ENCODE results near the gene CAMK1D.
A peak's percentile ranks its signal among the peaks of the same experiment; 100 is the strongest.

CAMK1D gene

DNA sequence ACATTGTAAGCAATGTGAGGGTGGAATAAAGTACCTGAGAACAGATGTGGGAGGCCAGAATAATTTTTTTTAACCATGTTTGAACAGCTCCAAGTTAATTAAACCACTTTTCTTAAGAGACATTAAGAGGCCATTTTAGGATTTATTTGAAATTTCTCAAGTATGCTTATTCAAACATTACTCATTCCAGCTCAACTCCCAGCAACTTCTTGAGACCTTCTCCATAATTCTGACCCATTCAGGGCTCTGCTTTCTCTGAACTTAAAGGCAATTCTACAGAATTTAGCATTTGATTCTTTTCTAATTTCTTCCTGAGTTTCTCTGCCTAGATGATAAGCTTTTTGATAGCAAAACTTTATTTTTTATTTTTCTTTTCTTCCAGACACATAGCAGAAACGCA lies 314.5 kb downstream of the CAMK1D start:
- FAIRE-seq (peak; percentile 6), DNase-seq (ENCODE audit: insufficient read length, low spot score) (no peak)
- TF ChIP-seq POLR2A (IDR thresholded peaks at IDR 0.05; ENCODE audit: low read depth, low read length) = no peak

DNA sequence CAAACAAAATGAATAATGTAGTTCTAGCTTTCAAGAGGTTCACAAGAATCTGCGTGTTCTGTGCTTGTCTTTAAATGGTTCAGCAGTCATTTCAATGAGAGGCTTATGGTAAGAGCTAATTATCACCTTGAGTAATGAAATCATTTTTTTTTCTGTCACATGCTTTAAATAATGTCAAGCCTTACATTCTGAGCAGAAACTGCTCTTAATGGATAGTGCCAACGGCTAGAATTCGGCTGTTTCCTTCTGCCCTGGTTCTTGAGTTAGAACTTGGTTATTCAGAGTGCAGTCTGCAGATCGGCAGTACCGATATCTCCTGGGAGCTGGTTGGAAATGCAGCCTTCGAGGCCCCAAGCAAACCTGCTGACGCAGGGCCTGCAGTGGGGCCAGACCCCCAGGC lies 316.2 kb downstream of the CAMK1D start:
- DNase-seq (ENCODE audit: insufficient read length, low spot score) (no peak), FAIRE-seq (no peak)
- TF ChIP-seq POLR2A (IDR thresholded peaks at IDR 0.05; ENCODE audit: low read depth, low read length) = no peak

DNA sequence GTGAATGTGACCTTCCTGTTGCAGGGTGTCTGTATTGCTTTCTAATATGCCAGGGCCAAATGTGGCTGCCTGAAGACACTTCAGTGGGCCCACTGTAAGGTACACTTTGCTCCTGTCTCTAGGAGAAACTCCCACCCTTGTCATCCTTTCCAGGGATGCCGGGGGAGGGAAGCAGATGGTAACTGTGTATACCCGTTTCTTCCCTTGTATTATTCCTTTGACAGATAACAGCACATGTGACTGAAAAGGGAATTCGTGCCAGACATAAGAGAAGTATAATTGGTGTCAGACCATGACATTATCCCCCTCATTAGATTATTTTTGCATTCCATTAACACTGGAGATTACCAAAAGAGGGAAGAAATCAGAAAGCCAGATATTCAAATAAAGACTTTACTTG lies 317.7 kb downstream of the CAMK1D start:
- no peak for TF ChIP-seq POLR2A (IDR thresholded peaks at IDR 0.05; ENCODE audit: low read depth, low read length)

DNA sequence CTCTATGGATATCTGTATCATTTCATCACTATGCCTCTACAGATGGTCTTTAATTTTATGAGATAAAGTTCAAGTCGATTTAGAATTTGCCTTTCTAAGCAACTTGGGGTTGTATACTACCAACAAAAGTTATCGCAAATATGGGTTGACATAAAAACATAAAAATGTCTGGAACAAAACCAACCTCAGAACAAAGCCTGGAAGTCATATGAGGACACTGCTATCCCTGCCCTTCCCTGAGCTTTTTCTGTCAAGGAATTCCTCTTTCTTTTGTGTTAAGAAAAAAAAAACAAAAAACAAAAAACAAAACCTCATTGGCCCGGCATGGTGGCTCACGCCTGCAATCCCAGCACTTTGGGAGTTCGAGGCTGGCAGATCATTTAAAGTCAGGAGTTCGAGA lies 319.3 kb downstream of the CAMK1D start:
- DNase-seq (ENCODE audit: insufficient read length, low spot score) (no peak), FAIRE-seq (no peak)
- TF ChIP-seq POLR2A (IDR thresholded peaks at IDR 0.05; ENCODE audit: low read depth, low read length) = no peak

More for the DNA sequence above, 317.7 kb downstream of the CAMK1D start:
- no peak for FAIRE-seq
- DNase-seq (ENCODE audit: insufficient read length, low spot score) = no peak

DNA sequence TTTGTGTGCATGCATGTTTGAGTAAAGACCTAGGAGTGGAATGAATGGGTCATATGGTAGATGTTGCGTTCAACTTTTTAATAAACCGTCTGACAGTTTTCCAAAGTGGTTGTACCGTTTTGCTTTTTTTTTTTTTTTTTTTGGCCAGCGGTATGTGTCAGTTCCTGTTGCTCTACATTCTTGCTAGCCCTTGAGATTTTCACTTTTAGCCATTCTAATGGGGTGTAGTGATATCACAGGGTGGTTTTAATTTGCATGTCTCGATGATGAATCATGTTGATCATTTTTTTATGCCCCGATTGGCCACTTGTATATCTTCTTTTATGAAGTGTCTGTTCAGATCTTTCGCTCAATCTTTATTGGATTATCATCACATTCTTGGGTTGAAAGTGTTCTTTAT lies 320.7 kb downstream of the CAMK1D start:
- no peak for TF ChIP-seq POLR2A (IDR thresholded peaks at IDR 0.05; ENCODE audit: low read depth, low read length)
- no peak for DNase-seq (ENCODE audit: insufficient read length, low spot score)
- no peak for FAIRE-seq

DNA sequence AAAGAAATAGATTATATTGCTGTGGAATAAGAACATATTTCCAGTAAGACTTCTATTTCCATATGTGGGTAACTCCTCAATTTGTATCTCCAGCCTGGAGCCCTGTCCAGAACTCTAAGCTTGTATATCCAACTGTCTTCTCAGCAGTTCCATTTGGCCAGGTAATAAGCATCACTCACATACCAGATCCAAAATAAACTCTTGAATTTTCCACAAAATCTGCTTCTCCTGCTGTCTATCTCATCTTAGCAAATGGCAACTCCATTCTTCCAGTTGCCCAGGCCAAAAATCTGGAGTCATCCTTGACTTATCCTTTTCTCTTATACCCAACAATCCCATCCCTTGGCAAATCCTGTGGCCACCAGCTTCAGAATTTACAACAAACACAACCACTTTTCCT lies 325.8 kb downstream of the CAMK1D start:
- DNase-seq (ENCODE audit: insufficient read length, low spot score) (no peak), FAIRE-seq (no peak)
- TF ChIP-seq POLR2A (IDR thresholded peaks at IDR 0.05; ENCODE audit: low read depth, low read length) = no peak

DNA sequence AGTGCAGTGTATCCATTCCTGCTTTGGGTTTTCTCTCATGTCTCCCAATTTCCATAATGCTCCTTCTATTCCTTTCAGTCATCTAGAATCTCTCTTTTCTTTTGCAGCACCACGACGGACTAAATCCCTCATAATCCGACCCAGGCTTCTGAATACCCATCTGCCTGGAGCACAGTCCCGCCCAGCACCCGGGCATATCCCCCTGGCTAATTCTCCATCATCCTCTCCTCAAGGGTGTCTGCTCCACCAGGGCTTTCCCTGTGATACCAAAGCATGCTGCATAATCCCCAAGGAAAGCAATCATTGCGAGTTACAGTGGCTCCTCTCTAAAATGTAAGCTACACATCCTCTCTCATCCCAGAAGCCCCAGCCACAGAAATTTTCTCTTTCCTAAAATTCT lies 330.3 kb downstream of the CAMK1D start:
- DNase-seq (ENCODE audit: insufficient read length, low spot score) (no peak), FAIRE-seq (no peak)
- TF ChIP-seq POLR2A (IDR thresholded peaks at IDR 0.05; ENCODE audit: low read depth, low read length) = no peak

DNA sequence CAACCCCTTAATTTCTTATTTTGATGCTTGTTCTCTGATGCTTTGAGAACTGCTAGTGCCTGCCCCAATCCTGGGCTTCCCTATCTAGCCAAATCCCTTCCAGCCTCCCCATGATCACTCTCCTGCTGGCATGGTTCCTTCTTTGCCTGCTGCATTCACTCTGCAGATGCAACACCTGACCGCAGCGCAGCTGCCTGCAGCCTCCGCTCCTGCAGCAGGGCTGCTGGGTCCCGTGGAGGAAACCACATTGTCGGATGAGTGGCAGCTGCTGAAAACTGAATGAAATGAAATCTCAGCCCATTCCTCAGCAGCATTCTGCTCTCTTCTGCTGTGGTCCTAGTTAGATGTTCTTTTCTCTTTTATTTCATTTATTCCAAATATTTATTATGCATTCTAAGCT lies 331.9 kb downstream of the CAMK1D start:
- no peak for DNase-seq (ENCODE audit: insufficient read length, low spot score)
- TF ChIP-seq POLR2A (IDR thresholded peaks at IDR 0.05; ENCODE audit: low read depth, low read length) = no peak
- FAIRE-seq = no peak

DNA sequence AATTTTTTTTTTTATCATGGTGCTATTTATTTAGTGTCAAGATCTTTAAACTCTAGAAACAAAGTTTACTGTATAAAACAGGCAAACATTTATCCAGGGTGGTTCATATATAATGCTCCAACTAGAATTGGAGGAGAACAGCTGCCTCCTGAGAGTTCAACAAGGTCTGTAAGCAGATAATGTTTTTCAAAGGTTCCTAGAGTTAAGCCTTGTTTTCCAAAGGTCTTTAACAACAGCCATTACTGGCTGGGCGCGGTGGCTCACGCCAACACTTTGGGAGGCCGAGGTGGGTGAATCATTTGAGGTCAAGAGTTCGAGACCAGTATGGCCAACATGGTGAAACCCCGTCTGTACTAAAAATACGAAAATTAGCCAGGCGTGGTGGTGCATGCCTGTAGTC lies 335.4 kb downstream of the CAMK1D start:
- FAIRE-seq = no peak

DNA sequence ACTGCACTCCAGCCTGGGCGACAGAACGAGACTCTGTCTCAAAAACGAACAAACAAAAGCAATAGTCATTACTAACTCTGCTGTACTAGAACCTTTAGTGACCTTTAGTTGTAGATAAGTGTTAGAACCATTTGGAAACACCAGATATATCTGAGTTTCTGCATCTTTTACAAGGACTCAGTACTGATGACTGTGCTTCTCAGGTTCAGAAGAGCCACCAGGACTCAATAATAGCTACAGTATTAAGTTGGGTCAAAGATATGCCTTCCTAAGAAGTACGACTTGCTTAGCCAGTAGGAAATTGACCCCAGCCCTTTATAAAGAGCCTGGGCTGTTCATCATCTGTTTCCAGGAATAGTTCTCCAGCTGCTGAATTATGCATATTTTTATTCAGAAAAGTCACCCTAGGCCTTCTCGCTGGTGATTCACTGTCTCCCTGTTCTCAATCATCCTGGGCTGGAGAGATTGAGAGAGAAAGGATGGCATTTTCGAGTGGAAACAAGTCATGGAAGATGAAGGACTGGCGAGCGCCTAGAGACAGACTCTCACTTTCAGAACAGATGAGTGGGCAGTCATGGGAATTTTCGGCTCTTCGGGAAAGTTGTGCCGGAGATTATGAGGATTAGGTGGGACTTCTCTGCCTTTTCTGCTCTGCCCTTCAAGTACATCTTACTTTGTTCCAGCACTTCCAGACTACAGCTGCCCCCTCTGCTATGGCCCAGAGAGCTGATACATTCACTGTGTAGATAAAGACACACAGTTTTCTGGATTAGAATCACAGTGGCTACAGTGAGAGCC lies 336.1 kb downstream of the CAMK1D start:
- TF ChIP-seq POLR2A (IDR thresholded peaks at IDR 0.05; ENCODE audit: low read depth, low read length) = no peak
- DNase-seq (ENCODE audit: insufficient read length, low spot score) = no peak
- no peak for FAIRE-seq

More for the DNA sequence above, 335.4 kb downstream of the CAMK1D start:
- TF ChIP-seq POLR2A (IDR thresholded peaks at IDR 0.05; ENCODE audit: low read depth, low read length) = no peak
- no peak for DNase-seq (ENCODE audit: insufficient read length, low spot score)

DNA sequence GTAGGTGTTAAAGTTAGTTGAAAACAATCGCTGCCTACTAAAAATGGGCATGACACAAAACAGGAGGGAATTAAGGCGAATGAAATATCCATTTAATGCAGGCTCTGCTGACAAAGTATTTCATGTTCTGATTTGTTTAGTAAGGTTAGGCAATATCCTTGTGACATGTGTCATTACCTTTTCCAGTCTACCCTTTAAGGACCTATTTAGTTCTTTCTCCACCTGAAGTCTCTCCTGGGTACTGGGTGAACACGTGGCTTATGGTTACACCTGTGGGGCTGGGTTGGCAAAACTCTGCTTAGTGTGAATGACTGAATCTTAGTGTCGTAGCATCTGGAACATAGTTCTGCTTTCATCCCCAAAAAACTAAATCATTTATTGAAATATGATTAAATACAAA lies 338.6 kb downstream of the CAMK1D start:
- no peak for TF ChIP-seq POLR2A (IDR thresholded peaks at IDR 0.05; ENCODE audit: low read depth, low read length)
- FAIRE-seq (no peak), DNase-seq (ENCODE audit: insufficient read length, low spot score) (no peak)

DNA sequence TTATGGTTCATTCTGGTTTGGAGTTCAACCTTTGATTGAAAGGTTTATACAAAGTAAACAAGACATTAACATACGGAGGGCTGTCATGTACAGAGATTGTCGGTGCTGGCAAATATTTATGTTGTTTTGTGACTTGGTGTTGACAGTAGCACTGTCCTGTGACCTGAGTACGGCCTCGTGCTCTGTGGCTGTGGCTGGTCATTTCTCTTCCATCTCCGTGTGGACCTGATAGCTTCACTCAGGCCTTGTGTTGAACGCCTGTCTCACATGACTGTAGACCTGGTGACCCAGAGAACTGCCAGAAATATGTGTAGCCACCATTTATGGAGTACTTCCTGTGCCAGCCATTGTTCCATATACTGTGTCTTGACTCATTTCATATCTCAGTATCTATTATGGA lies 340.5 kb downstream of the CAMK1D start:
- FAIRE-seq (no peak), DNase-seq (ENCODE audit: insufficient read length, low spot score) (no peak)
- TF ChIP-seq POLR2A (IDR thresholded peaks at IDR 0.05; ENCODE audit: low read depth, low read length) = no peak

DNA sequence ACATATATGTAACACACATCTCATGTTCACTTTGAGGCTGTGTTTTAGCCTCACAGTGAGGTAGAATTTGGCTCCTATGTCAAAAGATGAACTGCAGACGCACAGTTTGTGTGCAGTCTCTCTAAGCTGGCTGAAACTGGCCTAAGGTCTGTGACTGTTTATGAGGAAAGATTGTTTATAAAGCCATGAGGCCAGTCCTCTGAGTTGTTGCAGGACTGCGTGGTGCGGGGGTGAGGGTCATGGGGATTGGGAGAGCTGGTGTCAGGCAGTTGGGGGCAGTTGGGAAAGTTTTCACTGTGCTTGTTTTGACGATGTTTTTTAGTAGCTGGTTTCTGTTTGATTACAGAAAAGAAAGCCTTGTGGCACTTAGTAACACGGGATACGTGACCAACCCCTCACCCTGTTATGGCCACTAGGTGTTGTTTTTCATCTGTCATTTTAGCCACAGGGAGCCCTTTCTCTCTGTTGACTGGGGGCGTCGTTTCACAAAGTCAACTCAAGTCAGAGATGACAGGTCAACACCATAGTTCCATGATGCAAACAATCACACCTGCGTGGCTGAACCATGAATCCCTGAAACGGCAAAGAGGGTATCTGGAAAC lies 341.3 kb downstream of the CAMK1D start:
- TF ChIP-seq POLR2A (IDR thresholded peaks at IDR 0.05; ENCODE audit: low read depth, low read length) = no peak
- no peak for FAIRE-seq
- no peak for DNase-seq (ENCODE audit: insufficient read length, low spot score)

DNA sequence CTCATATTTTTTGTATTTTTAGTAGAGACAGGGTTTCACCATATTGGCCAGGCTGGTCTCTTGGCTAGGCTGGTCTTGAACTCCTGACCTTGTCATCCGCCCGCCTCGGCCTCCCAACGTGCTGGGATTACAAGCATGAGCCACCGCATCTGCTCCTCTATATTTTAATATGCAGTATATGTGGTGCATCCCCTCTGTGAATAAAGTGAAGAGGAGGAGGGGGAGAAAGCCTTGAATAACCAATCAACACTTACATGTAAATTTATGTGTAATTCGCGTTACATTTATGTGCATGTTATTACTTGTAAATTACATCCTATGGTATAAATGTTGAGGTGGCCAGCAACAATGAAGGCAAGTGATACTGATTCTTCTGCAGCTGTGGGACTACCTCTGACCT lies 342.2 kb downstream of the CAMK1D start:
- FAIRE-seq = no peak
- no peak for TF ChIP-seq POLR2A (IDR thresholded peaks at IDR 0.05; ENCODE audit: low read depth, low read length)
- no peak for DNase-seq (ENCODE audit: insufficient read length, low spot score)

DNA sequence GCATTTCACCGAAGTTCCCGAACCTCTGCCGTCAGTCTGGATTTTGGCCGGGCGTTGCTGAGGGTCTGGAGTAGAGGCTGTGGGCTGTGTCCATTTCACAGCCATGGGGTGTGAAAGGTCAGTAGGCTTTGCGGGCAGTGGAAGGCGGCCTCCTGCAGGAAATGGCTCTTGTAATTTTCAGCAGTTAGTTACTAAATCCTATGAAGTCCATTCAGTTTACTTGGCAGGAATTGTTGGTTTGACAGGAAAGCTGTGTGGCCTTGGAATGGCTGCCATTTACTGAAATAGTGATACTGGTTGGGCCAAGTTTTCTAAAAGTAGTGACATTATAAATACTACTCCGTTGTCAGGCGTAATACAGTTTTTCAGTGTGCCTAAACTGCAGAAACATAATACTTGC lies 348.4 kb downstream of the CAMK1D start:
- DNase-seq (ENCODE audit: insufficient read length, low spot score) (no peak), FAIRE-seq (no peak)
- no peak for TF ChIP-seq POLR2A (IDR thresholded peaks at IDR 0.05; ENCODE audit: low read depth, low read length)

Data from H54 (cell line).